Renal pelvis (tissue), 4 donors: Measurements from ENCODE around the gene TTI1. TPM values are rescaled to one million over a fixed set of nuclear protein-coding genes. Genes with fewer than 3 reads are reported as not detected.

Experiments
- DNase-seq: peaks from one replicate; pipeline ENCODE4 v3.0.0-alpha.2; 2013
- polyA plus RNA-seq, 3 donors: library from polyadenylated mRNA; unstranded; fragments of 120-200 nt; gene quantifications; one replicate each; pipeline ENCODE4 v1.2.1, GENCODE V29; 2013; ENCODE audit not compliant: insufficient read length in 3 of 3

Gene TTI1
- polyA plus RNA-seq, 3 donors = 28.7 to 37.1 (median 35.5) TPM

GRCh38 chr20:37938954-37939353, 94.3 kb downstream of the TTI1 start:
- no peak for DNase-seq

- no peak for DNase-seq
These were observed 95.0 kb downstream of the TTI1 start for GRCh38 chr20:37938181-37938750.

- no peak for DNase-seq
These were observed 95.6 kb downstream of the TTI1 start for GRCh38 chr20:37937686-37938085.

GRCh38 chr20:37936451-37936850, 96.8 kb downstream of the TTI1 start:
- DNase-seq = no peak

- no peak for DNase-seq
These were observed 97.2 kb downstream of the TTI1 start for GRCh38 chr20:37936041-37936440.

GRCh38 chr20:37935435-37935834, 97.8 kb downstream of the TTI1 start:
- no peak for DNase-seq

GRCh38 chr20:37934634-37935375, 98.5 kb downstream of the TTI1 start:
- DNase-seq = no peak

GRCh38 chr20:37933786-37934633, 99.2 kb downstream of the TTI1 start:
- no peak for DNase-seq

Other genes with a start within 250 kb of the TTI1 start
- 1 to 10 TPM; 1.5 to 3.5 (median 2.1) TPM for gene VSTM2L, start 130.3 kb downstream of the TTI1 start, polyA plus RNA-seq
- 10 to 100 TPM; 34.0 to 43.6 (median 42.5) TPM for gene RPRD1B, start 290 bp upstream of the TTI1 start, polyA plus RNA-seq
- gene TGM2, start 131.8 kb upstream of the TTI1 start, polyA plus RNA-seq = 10 to 100 TPM; 39.1 to 45.5 (median 42.3) TPM
- gene KIAA1755, start 227.3 kb upstream of the TTI1 start, polyA plus RNA-seq = 1 to 10 TPM; 2.0 to 3.1 (median 2.8) TPM